GM18498 (cell line): Measurements from ENCODE around the gene EDARADD.
"Not testable (repeated sequence)": the region's sequence is repeated elsewhere in the genome, so short reads cannot be mapped to it uniquely, and the experiment has no call there.

Source experiments
- ATAC-seq: cut with Tn5 transposase; IDR thresholded peaks from one replicate; pipeline ENCODE4 v1.9.1; 2021; ENCODE audit warnings: mild to moderate bottlenecking, moderate library complexity; ENCODE audit not compliant: unreplicated experiment

The EDARADD gene

GRCh38 chr1:236484310-236484971 lies 90.4 kb downstream of the EDARADD start:
- no peak for ATAC-seq

GRCh38 chr1:236486356-236487002 lies 92.4 kb downstream of the EDARADD start:
- no peak for ATAC-seq

- ATAC-seq = not testable (repeated sequence)
Observed at GRCh38 chr1:236489161-236489560, 95.1 kb downstream of the EDARADD start.

- no peak for ATAC-seq
Observed at GRCh38 chr1:236489710-236490377, 95.8 kb downstream of the EDARADD start.

- ATAC-seq = no peak
Observed at GRCh38 chr1:236491469-236492136, 97.5 kb downstream of the EDARADD start.

GRCh38 chr1:236492378-236492777 lies 98.3 kb downstream of the EDARADD start:
- no peak for ATAC-seq

GRCh38 chr1:236494082-236494481 lies 100.0 kb downstream of the EDARADD start:
- no peak for ATAC-seq

- ATAC-seq = no peak
Observed at GRCh38 chr1:236494586-236495466, 100.7 kb downstream of the EDARADD start.

GRCh38 chr1:236495467-236496112 lies 101.5 kb downstream of the EDARADD start:
- no peak for ATAC-seq

GRCh38 chr1:236497908-236498307 lies 103.8 kb downstream of the EDARADD start:
- ATAC-seq = no peak

GRCh38 chr1:236501093-236501492 lies 107.0 kb downstream of the EDARADD start:
- no peak for ATAC-seq

- no peak for ATAC-seq
Observed at GRCh38 chr1:236502579-236502971, 108.5 kb downstream of the EDARADD start.

GRCh38 chr1:236502972-236503639 lies 109.0 kb downstream of the EDARADD start:
- ATAC-seq = no peak

GRCh38 chr1:236504338-236504737 lies 110.3 kb downstream of the EDARADD start:
- ATAC-seq = not testable (repeated sequence)

GRCh38 chr1:236507022-236507700 lies 113.1 kb downstream of the EDARADD start:
- ATAC-seq = no peak

- no peak for ATAC-seq
Observed at GRCh38 chr1:236508593-236509027, 114.5 kb downstream of the EDARADD start.

GRCh38 chr1:236509203-236509602 lies 115.1 kb downstream of the EDARADD start:
- ATAC-seq = no peak

- no peak for ATAC-seq
Observed at GRCh38 chr1:236509647-236510401, 115.7 kb downstream of the EDARADD start.
